ENCODE measurements around the gene GAPT.

Gene GAPT

DNA sequence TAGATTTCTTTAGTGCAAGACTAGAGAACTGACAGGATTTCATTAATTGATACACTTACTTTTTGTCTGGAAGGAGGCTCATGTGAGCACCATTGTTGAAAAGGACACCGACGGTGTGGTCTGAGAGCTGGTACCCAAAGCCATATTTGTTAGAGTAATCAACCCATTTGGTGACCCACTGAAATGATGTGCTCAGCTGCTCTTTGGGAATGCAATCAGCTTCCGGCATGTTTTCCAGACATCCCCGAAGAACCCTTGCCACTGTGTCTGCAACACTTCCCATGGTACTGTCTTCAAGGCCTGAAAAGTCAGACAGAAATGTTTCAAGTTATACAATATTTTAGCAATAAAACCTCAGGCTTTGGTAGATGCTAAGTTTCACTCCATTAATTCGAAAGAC is 35.8 kb upstream of the GAPT start:
- ChIA-PET CTCF (interaction anchor here (0.6 to 2.8 kb wide), 8 partner anchors 275 to 1157 kb away, joined by 3 to 22 read pairs (median 4); no protein-coding TSS in a partner anchor), POLR2A (interaction anchor here (0.6 to 1.5 kb wide), 4 partner anchors 156 to 676 kb away, joined by 3 to 5 read pairs (median 4); no protein-coding TSS in a partner anchor)
- TF ChIP-seq, protein P1, sequence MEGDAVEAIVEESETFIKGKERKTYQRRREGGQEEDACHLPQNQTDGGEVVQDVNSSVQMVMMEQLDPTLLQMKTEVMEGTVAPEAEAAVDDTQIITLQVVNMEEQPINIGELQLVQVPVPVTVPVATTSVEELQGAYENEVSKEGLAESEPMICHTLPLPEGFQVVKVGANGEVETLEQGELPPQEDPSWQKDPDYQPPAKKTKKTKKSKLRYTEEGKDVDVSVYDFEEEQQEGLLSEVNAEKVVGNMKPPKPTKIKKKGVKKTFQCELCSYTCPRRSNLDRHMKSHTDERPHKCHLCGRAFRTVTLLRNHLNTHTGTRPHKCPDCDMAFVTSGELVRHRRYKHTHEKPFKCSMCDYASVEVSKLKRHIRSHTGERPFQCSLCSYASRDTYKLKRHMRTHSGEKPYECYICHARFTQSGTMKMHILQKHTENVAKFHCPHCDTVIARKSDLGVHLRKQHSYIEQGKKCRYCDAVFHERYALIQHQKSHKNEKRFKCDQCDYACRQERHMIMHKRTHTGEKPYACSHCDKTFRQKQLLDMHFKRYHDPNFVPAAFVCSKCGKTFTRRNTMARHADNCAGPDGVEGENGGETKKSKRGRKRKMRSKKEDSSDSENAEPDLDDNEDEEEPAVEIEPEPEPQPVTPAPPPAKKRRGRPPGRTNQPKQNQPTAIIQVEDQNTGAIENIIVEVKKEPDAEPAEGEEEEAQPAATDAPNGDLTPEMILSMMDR (IDR thresholded peaks at IDR 0.05; ENCODE audit: insufficient read depth, low read length, missing control alignments) = no peak
- peak overlapping the region; percentile 88 for H3K4me3 ChIP-seq (ENCODE audit: low read depth, low read length)
- DNase-seq (ENCODE audit: low read depth, low spot score) = no peak

DNA sequence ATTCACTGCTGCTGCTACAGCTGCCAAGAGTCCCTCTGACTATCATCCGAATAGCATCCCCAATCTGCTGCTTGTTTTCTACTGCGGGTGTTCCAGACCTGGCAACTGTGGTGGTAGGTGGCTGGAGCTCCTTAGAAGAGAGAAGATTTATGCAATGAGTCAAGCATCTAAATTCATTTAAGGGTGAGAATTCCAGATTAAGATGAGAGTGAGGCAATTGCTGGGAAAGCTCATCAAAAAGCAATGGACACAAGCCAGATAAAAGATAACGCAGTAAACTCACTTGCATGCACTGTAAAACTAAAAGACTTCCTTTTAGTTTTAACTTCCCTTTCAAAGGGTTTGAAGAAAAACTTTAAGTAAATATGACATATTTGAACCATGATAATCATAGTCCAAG is 35.2 kb upstream of the GAPT start:
- TF ChIP-seq, protein P1 (IDR thresholded peaks at IDR 0.05; ENCODE audit: insufficient read depth, low read length, missing control alignments) = no peak
- H3K4me3 ChIP-seq (ENCODE audit: low read depth, low read length) = peak overlapping the region; percentile 88
- CTCF ChIA-PET = interaction anchor here (0.6 to 2.8 kb wide), 10 partner anchors 276 to 1158 kb away, joined by 3 to 22 read pairs (median 4); no protein-coding TSS in a partner anchor
- POLR2A ChIA-PET = interaction anchor here (0.9 to 1.5 kb wide), 3 partner anchors 568 to 676 kb away, joined by 3 to 5 read pairs (median 4); no protein-coding TSS in a partner anchor
- no peak for DNase-seq (ENCODE audit: low read depth, low spot score)

GRCh38 chr5:58456486-58456885 is 34.7 kb upstream of the GAPT start:
- ChIA-PET POLR2A (interaction anchor here (1.5 kb wide), 1 partner anchor 568 kb away, joined by 4 read pairs; no protein-coding TSS in a partner anchor), CTCF (interaction anchor here (0.8 to 2.8 kb wide), 9 partner anchors 276 to 1158 kb away, joined by 3 to 22 read pairs (median 4); no protein-coding TSS in a partner anchor)
- peak overlapping the region; percentile 88 for H3K4me3 ChIP-seq (ENCODE audit: low read depth, low read length)
- TF ChIP-seq, protein P1 (IDR thresholded peaks at IDR 0.05; ENCODE audit: insufficient read depth, low read length, missing control alignments) = no peak
- DNase-seq (ENCODE audit: low read depth, low spot score) = no peak

DNA sequence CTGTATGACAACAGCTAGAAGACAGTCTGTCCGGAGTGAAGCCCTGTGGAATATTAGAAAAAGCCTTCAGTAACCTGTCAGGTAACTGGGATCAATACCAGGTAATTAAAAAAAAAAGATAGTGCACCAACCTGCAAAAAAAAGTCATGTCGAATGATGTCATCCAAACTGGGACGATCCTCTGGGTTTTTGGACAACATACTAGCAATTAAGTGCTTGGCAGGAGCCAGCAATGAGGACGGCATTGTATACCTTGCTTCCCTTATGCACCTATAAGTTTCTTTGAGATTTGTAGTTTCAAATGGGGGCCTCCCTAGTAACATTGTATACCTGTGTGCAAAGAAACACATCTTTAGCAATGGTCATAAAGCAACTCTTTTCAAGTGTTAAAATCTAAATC is 34.2 kb upstream of the GAPT start:
- TF ChIP-seq, protein P1 (IDR thresholded peaks at IDR 0.05; ENCODE audit: insufficient read depth, low read length, missing control alignments) = no peak
- H3K4me3 ChIP-seq (ENCODE audit: low read depth, low read length) = peak overlapping the region; percentile 88
- CTCF ChIA-PET = interaction anchor here (0.9 to 2.8 kb wide), 7 partner anchors 277 to 1159 kb away, joined by 3 to 22 read pairs (median 4); no protein-coding TSS in a partner anchor
- DNase-seq (ENCODE audit: low read depth, low spot score) = no peak
- POLR2A ChIA-PET = no interaction called here

DNA sequence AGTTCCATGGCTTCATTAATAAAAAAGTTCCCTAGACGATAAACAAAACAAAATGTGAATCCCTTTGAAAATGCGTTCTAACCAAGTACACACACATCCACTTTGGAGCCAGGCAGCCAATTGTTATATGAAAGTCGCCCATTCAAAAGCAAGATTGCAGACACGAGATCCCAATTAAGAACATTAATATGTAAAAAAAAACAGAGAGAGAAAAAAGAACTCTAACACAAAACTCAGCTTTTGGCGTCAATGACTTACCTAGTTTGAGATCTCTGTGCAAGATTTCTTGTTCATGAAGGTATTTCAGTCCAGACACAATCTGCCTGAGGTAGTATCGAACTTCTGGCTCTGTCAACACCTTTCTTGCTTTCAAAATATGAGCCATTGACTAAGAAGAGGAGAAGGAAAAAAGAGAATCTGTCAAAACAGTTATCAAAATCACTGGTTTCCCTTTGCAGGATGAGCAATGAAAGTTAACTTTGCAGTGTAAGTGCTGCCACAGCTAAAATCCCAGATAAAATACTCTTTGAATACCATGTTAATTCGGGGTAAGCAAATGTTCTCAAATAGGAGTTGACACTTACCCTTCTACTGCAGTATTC is 33.0 kb upstream of the GAPT start:
- ChIA-PET CTCF (interaction anchor here (0.8 to 10.2 kb wide), 6 partner anchors 571 to 1159 kb away, joined by 3 to 283 read pairs (median 86); no protein-coding TSS in a partner anchor), POLR2A (interaction anchor here (0.7 to 3.1 kb wide), 10 partner anchors 10 to 1016 kb away, joined by 3 to 15 read pairs (median 4); no protein-coding TSS in a partner anchor)
- TF ChIP-seq, protein P1 (IDR thresholded peaks at IDR 0.05; ENCODE audit: insufficient read depth, low read length, missing control alignments) = no peak
- peak overlapping the region; percentile 88 for H3K4me3 ChIP-seq (ENCODE audit: low read depth, low read length)
- DNase-seq (ENCODE audit: low read depth, low spot score) = no peak

GRCh38 chr5:58458743-58459145 is 32.5 kb upstream of the GAPT start:
- ChIA-PET CTCF (interaction anchor here (0.8 to 10.2 kb wide), 11 partner anchors 10 to 1164 kb away, joined by 3 to 283 read pairs (median 25); no protein-coding TSS in a partner anchor), POLR2A (interaction anchor here (0.7 to 3.1 kb wide), 16 partner anchors 11 to 1017 kb away, joined by 3 to 17 read pairs (median 4); no protein-coding TSS in a partner anchor)
- TF ChIP-seq, protein P1 (IDR thresholded peaks at IDR 0.05; ENCODE audit: insufficient read depth, low read length, missing control alignments) = no peak
- DNase-seq (ENCODE audit: low read depth, low spot score) = no peak
- H3K4me3 ChIP-seq (ENCODE audit: low read depth, low read length) = peak overlapping the region; percentile 88

Measured in AG04449 (cell line).